ENCODE measurements around the gene IGSF9. TPM values are rescaled to one million over a fixed set of nuclear protein-coding genes. Genes with fewer than 3 reads are reported as not detected.

Gene IGSF9
- total and polyA plus RNA-seq, 2 of the 13 experiments (the other 11 are each of a cell fraction or from before 2014, with no cell fraction given): 0.03 TPM; not detected in 1

GRCh38 chr1:159970932-159971342 is 25.5 kb upstream of the IGSF9 start (continued):
- no peak for TF ChIP-seq DBP (CRISPR knock-in tag; IDR thresholded peaks at IDR 0.05; ENCODE audit: not compliant biosample characterization)
- no peak for TF ChIP-seq ZNF776 (CRISPR knock-in tag; IDR thresholded peaks at IDR 0.05)
- peak; percentile 89; the same call in 1 of the 2 replicates for TF ChIP-seq EHMT2 (IDR thresholded peaks at IDR 0.05; ENCODE audit: borderline replicate concordance, low read depth, low read length)
- peak; percentile 55; the same call in 1 of the 2 replicates for TF ChIP-seq ZNF430 (CRISPR knock-in tag; IDR thresholded peaks at IDR 0.05)
- peak; percentile 70 for TF ChIP-seq HNF1B (CRISPR knock-in tag; IDR thresholded peaks at IDR 0.05)
- no peak for TF ChIP-seq ZNF256 (CRISPR knock-in tag; conservative IDR thresholded peaks at IDR 0.05)
- no peak for TF ChIP-seq ZNF777 (CRISPR knock-in tag; IDR thresholded peaks at IDR 0.05)
- TF ChIP-seq, protein P1, sequence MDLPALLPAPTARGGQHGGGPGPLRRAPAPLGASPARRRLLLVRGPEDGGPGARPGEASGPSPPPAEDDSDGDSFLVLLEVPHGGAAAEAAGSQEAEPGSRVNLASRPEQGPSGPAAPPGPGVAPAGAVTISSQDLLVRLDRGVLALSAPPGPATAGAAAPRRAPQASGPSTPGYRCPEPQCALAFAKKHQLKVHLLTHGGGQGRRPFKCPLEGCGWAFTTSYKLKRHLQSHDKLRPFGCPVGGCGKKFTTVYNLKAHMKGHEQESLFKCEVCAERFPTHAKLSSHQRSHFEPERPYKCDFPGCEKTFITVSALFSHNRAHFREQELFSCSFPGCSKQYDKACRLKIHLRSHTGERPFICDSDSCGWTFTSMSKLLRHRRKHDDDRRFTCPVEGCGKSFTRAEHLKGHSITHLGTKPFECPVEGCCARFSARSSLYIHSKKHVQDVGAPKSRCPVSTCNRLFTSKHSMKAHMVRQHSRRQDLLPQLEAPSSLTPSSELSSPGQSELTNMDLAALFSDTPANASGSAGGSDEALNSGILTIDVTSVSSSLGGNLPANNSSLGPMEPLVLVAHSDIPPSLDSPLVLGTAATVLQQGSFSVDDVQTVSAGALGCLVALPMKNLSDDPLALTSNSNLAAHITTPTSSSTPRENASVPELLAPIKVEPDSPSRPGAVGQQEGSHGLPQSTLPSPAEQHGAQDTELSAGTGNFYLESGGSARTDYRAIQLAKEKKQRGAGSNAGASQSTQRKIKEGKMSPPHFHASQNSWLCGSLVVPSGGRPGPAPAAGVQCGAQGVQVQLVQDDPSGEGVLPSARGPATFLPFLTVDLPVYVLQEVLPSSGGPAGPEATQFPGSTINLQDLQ (CRISPR knock-in tag; IDR thresholded peaks at IDR 0.05): no peak
- peak; percentile 69; the same call in 1 of the 2 replicates for TF ChIP-seq ZNF441 (CRISPR knock-in tag; IDR thresholded peaks at IDR 0.05; ENCODE audit: borderline replicate concordance)
- 0 out of 4 replicates have a peak, but pooled peaks of 1 of the 2 experiments have one; percentile 26 for TF ChIP-seq KLF16 (CRISPR knock-in tag; IDR thresholded peaks at IDR 0.05)
- TF ChIP-seq, protein P2, sequence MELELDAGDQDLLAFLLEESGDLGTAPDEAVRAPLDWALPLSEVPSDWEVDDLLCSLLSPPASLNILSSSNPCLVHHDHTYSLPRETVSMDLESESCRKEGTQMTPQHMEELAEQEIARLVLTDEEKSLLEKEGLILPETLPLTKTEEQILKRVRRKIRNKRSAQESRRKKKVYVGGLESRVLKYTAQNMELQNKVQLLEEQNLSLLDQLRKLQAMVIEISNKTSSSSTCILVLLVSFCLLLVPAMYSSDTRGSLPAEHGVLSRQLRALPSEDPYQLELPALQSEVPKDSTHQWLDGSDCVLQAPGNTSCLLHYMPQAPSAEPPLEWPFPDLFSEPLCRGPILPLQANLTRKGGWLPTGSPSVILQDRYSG (CRISPR knock-in tag; IDR thresholded peaks at IDR 0.05): no peak
- TF ChIP-seq KIAA2018 (CRISPR knock-in tag; IDR thresholded peaks at IDR 0.05; ENCODE audit: borderline replicate concordance): no peak
- peak; percentile 31; the same call in 1 of the 2 replicates for TF ChIP-seq CBX5 (CRISPR knock-in tag; IDR thresholded peaks at IDR 0.05; ENCODE audit: borderline replicate concordance)
- no peak for TF ChIP-seq NR1H2 (CRISPR knock-in tag; IDR thresholded peaks at IDR 0.05; ENCODE audit: borderline replicate concordance, low read depth)
- TF ChIP-seq MAFF (IDR thresholded peaks at IDR 0.05; ENCODE audit: low read depth, low read length): no peak
